Endothelial cell (in vitro differentiated cells): ENCODE measurements around the gene RAPGEF4. TPM values are rescaled to one million over a fixed set of nuclear protein-coding genes. Genes with fewer than 3 reads are reported as not detected.

ENCODE experiments used
- DNase-seq: peaks from one replicate; pipeline ENCODE4 v3.0.0; 2021; ENCODE audit warnings: low spot score
- H3K27ac Mint-ChIP-seq: one replicate; pipeline ENCODE4 v1.8.0; 2021; ENCODE audit warnings: mixed read lengths, inconsistent platforms; ENCODE audit not compliant: unreplicated experiment
- H3K27me3 Mint-ChIP-seq: one replicate; pipeline ENCODE4 v1.8.0; 2021; ENCODE audit warnings: mild to moderate bottlenecking, moderate library complexity, mixed read lengths, inconsistent platforms; ENCODE audit not compliant: unreplicated experiment
- H3K36me3 Mint-ChIP-seq: one replicate; pipeline ENCODE4 v1.8.0; 2021; ENCODE audit warnings: mild to moderate bottlenecking, low read depth, mixed read lengths, inconsistent platforms; ENCODE audit not compliant: unreplicated experiment
- H3K4me1 Mint-ChIP-seq: one replicate; pipeline ENCODE4 v1.8.0; 2021; ENCODE audit warnings: mild to moderate bottlenecking, mixed read lengths, inconsistent platforms; ENCODE audit not compliant: unreplicated experiment
- H3K4me3 Mint-ChIP-seq: one replicate; pipeline ENCODE4 v1.8.0; 2021; ENCODE audit warnings: mild to moderate bottlenecking, mixed read lengths, inconsistent platforms; ENCODE audit not compliant: unreplicated experiment
- H3K9me3 Mint-ChIP-seq: one replicate; pipeline ENCODE4 v1.8.0; 2021; ENCODE audit warnings: mixed read lengths, inconsistent platforms; ENCODE audit not compliant: unreplicated experiment
- CTCF ChIP-seq: fragments of 200-600 bp; sonication (generic); IDR thresholded peaks from one replicate; pipeline ENCODE4 v1.5.0; 2021; ENCODE audit warnings: antibody characterized with exemption; ENCODE audit not compliant: unreplicated experiment
- total RNA-seq: library from RNA; stranded (reverse); fragmentation: NEBNext Ultra II Directional; extraction: Animal tissue kit (Norgen Biotek cat#: 25700); gene quantifications from one replicate; pipeline ENCODE4 v1.2.1, GENCODE V29; 2021; ENCODE audit not compliant: unreplicated experiment

RAPGEF4 gene
- total RNA-seq, 1 donor from 2014 or later = 7.5 TPM

- no peaks in the 10 kb centered on the region for H3K9me3 Mint-ChIP-seq
- H3K27me3 Mint-ChIP-seq = peaks cover 2% of the 10 kb centered on the region
- no peak overlapping the region for H3K27ac Mint-ChIP-seq
- H3K4me3 Mint-ChIP-seq = no peak overlapping the region
- no peak for DNase-seq
- no peaks in the 10 kb centered on the region for H3K36me3 Mint-ChIP-seq
- H3K4me1 Mint-ChIP-seq = no peaks in the 10 kb centered on the region
- no peak for TF ChIP-seq CTCF
These were observed 178.8 kb downstream of the RAPGEF4 start for GRCh38 chr2:172914341-172915008.

- Mint-ChIP-seq H3K27me3 (peaks cover 2% of the 10 kb centered on the region), H3K9me3 (no peaks in the 10 kb centered on the region)
- DNase-seq = no peak
These were observed 182.1 kb downstream of the RAPGEF4 start for GRCh38 chr2:172917716-172918115.

GRCh38 chr2:172919732-172920131 lies 184.1 kb downstream of the RAPGEF4 start:
- TF ChIP-seq CTCF = no peak
- Mint-ChIP-seq H3K27me3 (peaks cover 2% of the 10 kb centered on the region), H3K4me3 (no peak overlapping the region), H3K9me3 (no peaks in the 10 kb centered on the region), H3K4me1 (no peaks in the 10 kb centered on the region), H3K27ac (no peak overlapping the region), H3K36me3 (no peaks in the 10 kb centered on the region)
- DNase-seq = no peak

More at GRCh38 chr2:172917716-172918115, 182.1 kb downstream of the RAPGEF4 start:
- TF ChIP-seq CTCF = no peak
- H3K36me3 Mint-ChIP-seq = no peaks in the 10 kb centered on the region
- no peaks in the 10 kb centered on the region for H3K4me1 Mint-ChIP-seq
- no peak overlapping the region for H3K4me3 Mint-ChIP-seq
- no peak overlapping the region for H3K27ac Mint-ChIP-seq

- Mint-ChIP-seq H3K9me3 (no peaks in the 10 kb centered on the region), H3K4me1 (no peaks in the 10 kb centered on the region), H3K27me3 (peaks cover 2% of the 10 kb centered on the region), H3K36me3 (no peaks in the 10 kb centered on the region), H3K27ac (no peak overlapping the region), H3K4me3 (no peak overlapping the region)
- no peak for TF ChIP-seq CTCF
- no peak for DNase-seq
These were observed 186.0 kb downstream of the RAPGEF4 start for GRCh38 chr2:172921532-172922236.

- Mint-ChIP-seq H3K27ac (no peak overlapping the region), H3K4me1 (no peaks in the 10 kb centered on the region), H3K27me3 (peaks cover 2% of the 10 kb centered on the region), H3K9me3 (no peaks in the 10 kb centered on the region), H3K4me3 (no peak overlapping the region), H3K36me3 (no peaks in the 10 kb centered on the region)
- DNase-seq = no peak
- no peak for TF ChIP-seq CTCF
These were observed 186.7 kb downstream of the RAPGEF4 start for GRCh38 chr2:172922306-172922705.
